ENCODE measurements around the gene UBE2B.
"Not testable (repeated sequence)": the region's sequence is repeated elsewhere in the genome, so short reads cannot be mapped to it uniquely, and the experiment has no call there.

UBE2B gene

DNA sequence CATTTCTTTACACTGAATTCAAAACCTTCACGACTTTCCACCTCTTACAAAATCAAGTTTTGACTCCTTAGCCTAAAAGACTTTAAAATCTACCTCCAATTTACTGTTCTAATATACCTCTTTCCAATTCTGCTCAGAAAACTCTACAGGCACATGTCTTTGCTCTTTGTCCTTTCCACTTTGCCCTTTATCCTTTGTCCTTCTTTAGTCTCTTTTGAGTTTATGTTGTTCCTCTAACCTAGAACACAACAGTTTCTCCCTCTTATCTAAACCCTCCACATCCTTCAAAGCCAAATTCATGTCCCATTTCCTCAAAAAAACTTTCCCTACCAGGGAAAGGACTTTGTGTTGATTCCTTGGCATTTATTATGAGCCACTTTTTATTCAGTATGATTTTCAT, 5.8 kb upstream of the UBE2B start:
- DNase-seq (ENCODE audit: low spot score) = no peak
- TF ChIP-seq, protein P1, sequence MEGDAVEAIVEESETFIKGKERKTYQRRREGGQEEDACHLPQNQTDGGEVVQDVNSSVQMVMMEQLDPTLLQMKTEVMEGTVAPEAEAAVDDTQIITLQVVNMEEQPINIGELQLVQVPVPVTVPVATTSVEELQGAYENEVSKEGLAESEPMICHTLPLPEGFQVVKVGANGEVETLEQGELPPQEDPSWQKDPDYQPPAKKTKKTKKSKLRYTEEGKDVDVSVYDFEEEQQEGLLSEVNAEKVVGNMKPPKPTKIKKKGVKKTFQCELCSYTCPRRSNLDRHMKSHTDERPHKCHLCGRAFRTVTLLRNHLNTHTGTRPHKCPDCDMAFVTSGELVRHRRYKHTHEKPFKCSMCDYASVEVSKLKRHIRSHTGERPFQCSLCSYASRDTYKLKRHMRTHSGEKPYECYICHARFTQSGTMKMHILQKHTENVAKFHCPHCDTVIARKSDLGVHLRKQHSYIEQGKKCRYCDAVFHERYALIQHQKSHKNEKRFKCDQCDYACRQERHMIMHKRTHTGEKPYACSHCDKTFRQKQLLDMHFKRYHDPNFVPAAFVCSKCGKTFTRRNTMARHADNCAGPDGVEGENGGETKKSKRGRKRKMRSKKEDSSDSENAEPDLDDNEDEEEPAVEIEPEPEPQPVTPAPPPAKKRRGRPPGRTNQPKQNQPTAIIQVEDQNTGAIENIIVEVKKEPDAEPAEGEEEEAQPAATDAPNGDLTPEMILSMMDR (IDR thresholded peaks at IDR 0.05; ENCODE audit: extremely low read depth, missing control alignments) = no peak

DNA sequence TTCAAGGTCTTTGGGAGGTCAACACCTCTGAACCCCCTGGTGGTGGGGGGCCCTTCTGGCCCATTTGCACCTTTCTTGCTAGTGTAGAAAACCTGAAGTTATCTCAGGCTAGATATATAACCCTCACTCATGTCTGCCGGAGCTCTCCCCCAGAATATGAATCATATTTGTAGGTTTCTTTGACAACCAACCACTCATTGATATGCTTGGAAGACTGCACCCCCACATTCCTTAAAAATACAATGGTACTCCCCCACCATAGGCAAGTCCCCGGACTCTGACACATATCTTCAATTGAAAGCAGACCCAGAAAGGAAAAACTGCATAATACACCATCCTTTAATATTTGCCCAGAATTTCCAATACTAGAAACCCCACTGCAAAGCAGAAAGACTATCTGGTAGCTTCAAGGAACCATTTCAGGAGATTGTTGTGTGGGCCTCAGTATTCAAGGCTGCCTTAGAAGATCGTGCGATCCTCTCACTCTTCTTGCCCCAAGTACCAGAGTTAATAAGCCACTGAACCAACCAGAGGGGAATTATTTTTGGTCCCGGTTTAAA, 978 bp upstream of the UBE2B start:
- TF ChIP-seq, protein P1 (IDR thresholded peaks at IDR 0.05; ENCODE audit: extremely low read depth, missing control alignments) = no peak
- DNase-seq (ENCODE audit: low spot score) = no peak

DNA sequence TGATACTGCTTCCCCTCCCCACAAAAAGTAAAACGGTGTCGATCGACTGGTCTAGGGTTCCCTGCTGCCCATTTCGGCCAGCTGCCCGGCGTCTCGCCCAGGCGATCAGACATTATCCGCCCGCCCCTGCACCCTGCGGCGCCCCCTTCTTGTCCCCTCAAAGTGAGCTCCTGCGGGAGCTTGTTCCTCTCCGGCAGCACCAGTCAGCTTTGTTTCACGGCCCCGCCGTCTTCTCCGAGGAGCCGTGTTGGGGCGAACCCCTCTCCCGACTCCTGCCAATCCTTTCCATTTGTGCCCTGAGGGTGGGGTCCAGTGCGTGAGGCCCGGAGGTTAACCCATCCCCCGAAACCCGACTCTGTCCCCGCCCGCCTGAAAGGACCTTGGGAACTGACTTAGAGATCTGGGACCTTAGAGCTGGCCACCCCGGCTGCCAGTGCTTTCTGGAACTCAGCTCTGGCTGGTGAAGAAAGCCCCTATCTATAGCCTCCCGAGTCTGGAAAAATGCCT, 518 bp downstream of the UBE2B start:
- DNase-seq (ENCODE audit: low spot score) = peak; percentile 33

DNA sequence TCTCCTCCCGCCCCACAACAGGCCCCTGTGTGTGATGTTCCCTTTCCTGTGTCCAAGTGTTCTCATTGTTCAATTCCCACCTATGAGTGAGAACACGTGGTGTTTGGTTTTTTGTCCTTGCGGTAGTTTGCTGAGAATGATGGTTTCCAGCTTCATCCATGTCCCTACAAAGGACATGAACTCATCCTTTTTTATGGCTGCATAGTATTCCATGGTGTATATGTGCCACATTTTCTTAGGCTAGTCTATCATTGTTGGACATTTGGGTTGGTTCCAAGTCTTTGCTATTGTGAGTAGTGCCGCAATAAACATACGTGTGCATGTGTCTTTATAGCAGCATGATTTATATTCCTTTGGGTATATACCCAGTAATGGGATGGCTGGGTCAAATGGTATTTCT, 2.3 kb downstream of the UBE2B start:
- not testable (repeated sequence) for DNase-seq (ENCODE audit: low spot score)

More for the DNA sequence above, 518 bp downstream of the UBE2B start:
- TF ChIP-seq, protein P1 (IDR thresholded peaks at IDR 0.05; ENCODE audit: extremely low read depth, missing control alignments) = no peak

DNA sequence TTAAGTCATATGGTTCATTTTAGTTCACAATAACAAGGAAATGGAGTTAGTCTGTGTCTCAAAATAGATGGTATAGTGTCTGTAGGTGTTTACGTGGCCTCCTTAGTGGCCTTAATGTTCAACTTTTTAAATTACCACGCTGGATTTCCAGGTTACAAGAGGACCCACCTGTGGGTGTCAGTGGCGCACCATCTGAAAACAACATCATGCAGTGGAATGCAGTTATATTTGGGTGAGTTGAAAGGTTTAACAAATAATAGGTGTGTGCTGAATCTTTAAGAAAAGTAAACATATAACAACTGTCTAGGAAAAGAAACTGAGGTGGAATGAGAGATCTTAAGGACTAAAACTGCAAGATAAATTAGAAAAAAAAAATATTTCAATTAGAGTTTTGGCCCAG, 2.9 kb downstream of the UBE2B start:
- no peak for DNase-seq (ENCODE audit: low spot score)
- TF ChIP-seq, protein P1 (IDR thresholded peaks at IDR 0.05; ENCODE audit: extremely low read depth, missing control alignments) = no peak

DNA sequence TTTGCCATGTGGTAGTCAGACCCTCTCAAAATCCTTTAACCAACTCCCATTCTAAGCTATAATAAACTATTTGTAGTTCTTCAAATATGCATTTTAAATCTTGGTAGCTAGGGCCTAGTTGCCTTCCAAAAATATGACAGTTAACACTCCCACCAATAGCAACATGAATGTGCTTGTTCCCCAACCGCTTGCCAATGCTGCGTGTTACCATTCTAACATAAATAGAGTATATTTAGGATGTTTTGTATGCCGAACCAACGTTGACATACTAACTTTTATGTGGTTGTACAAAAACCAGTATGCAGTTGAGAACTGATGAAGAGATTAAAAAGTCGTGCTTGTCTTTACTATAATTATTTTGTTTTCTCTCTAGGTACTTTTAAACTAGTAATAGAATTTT, 9.0 kb downstream of the UBE2B start:
- DNase-seq (ENCODE audit: low spot score) = no peak
- TF ChIP-seq, protein P1 (IDR thresholded peaks at IDR 0.05; ENCODE audit: extremely low read depth, missing control alignments) = no peak

DNA sequence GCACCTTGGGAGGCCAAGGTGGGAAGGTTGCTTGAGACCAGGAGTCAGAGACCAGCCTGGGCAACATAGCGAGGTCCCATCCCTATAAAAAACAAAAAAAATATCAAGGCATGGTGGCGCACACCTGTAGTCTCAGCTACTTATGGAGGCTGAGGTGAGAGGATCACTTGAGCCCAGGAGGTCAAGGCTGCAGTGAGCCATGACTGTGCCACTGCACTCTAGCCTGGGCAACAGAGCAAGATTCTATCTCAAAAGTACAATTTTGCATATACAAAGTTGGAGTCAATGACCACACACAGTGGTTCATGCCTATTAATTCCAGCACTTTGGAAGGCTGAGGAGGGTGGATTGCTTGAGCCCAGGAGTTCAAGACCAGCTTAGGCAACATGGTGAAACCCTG, 10.8 kb downstream of the UBE2B start:
- DNase-seq (ENCODE audit: low spot score) = not testable (repeated sequence)

DNA sequence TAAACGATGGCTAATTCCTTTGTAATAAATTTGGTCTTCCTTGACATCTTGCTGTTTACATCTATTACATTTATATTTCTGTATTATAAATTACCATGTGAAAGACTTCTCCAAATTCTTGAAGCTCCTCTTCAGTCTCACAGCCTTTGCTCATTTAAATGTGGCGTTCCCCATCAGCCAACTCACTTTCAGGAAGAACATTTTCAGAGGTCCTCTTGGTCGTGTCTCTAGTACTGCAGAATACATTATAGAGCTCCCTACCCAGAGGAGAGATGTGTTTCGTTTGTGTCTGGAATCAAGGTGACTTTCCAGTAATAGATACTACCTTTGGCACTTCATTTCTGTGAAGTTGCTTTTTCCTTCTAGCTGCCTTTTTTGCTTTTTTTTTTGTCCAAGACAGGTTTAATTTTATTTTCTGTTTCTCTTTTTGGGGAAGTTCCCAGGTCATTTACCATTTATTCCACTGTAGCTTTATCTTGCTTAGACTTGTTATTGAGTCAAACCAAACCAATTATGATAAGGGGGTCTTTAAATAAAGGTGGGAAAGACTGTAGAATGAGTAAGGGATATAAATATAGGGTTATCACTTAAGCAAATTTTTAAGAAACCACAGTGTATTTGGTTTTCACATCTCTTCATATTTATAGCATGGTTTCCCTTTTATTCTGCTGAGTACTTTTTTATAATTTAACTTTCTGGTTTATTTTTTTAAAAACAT, 12.8 kb downstream of the UBE2B start:
- DNase-seq (ENCODE audit: low spot score) = peak; percentile 22
- TF ChIP-seq, protein P1 (IDR thresholded peaks at IDR 0.05; ENCODE audit: extremely low read depth, missing control alignments) = no peak
